Activated B cell treated with CpG ODN at 0.5 μM for 24 hours (primary cell): ENCODE results near the gene SPTBN4. TPM values are rescaled to one million over a fixed set of nuclear protein-coding genes. Genes with fewer than 3 reads are reported as not detected.
"Not testable (repeated sequence)": the region's sequence is repeated elsewhere in the genome, so short reads cannot be mapped to it uniquely, and the experiment has no call there.

Experiments
- ATAC-seq: fragments of 200-7000 bp; cut with Tn5 transposase; one replicate; pipeline ENCODE4 v1.10.0; 2021; ENCODE audit warnings: low read depth, mild to moderate bottlenecking, moderate library complexity
- CTCF ChIA-PET: fragments of 350-600 bp; sonication (Branson Sonifier 250); formaldehyde crosslinking; loops from one replicate; lab custom pipeline; 2021; ENCODE audit warnings: antibody characterized with exemption; lab: Charles Lee
- POLR2A ChIA-PET: fragments of 350-600 bp; sonication (Branson Sonifier 250); formaldehyde crosslinking; loops from one replicate; lab custom pipeline; 2021; ENCODE audit warnings: antibody characterized with exemption; lab: Charles Lee
- DNase-seq: peaks from one replicate; pipeline ENCODE4 v3.0.0; 2022
- H3K27ac Mint-ChIP-seq: one replicate; pipeline ENCODE4 v1.8.0; 2020; ENCODE audit warnings: mixed read lengths
- H3K27me3 Mint-ChIP-seq: one replicate; pipeline ENCODE4 v1.8.0; 2021; ENCODE audit warnings: mixed read lengths
- H3K36me3 Mint-ChIP-seq: one replicate; pipeline ENCODE4 v1.8.0; 2021; ENCODE audit warnings: low read depth, mixed read lengths
- H3K4me1 Mint-ChIP-seq: one replicate; pipeline ENCODE4 v1.8.0; 2021; ENCODE audit warnings: mixed read lengths
- H3K4me3 Mint-ChIP-seq: one replicate; pipeline ENCODE4 v1.8.0; 2020; ENCODE audit warnings: mild to moderate bottlenecking, mixed read lengths
- H3K9me3 Mint-ChIP-seq: one replicate; pipeline ENCODE4 v1.8.0; 2020; ENCODE audit warnings: mixed read lengths
- intact Hi-C: fragments of 100-400 bp; cut with micrococcal nuclease; formaldehyde crosslinking; loops from one replicate; pipeline ENCODE4 v1.15.1; 2024
- total RNA-seq: library from RNA; stranded (reverse); gene quantifications from 2 replicates; pipeline ENCODE4 v1.2.3, GENCODE V29; 2022
- TF ChIP-seq, protein P1 (sequence below): fragments of 200-600 bp; IDR thresholded peaks from one replicate; pipeline ENCODE4 v1.8.0; 2022; ENCODE audit warnings: antibody characterized with exemption, mild to moderate bottlenecking

The SPTBN4 gene
- total RNA-seq, 1 donor from 2014 or later, result 0.20 TPM

GRCh38 chr19:40472516-40472915, 5.7 kb downstream of the SPTBN4 start:
- intact Hi-C loops, result no loop called here
- ATAC-seq, result no peak
- Mint-ChIP-seq H3K27ac (no peak overlapping the region), H3K4me1 (no peaks in the 10 kb centered on the region), H3K36me3 (no peaks in the 10 kb centered on the region), H3K9me3 (no peaks in the 10 kb centered on the region), H3K4me3 (no peak overlapping the region), H3K27me3 (peaks cover 11% of the 10 kb centered on the region)
- ChIA-PET POLR2A (no interaction called here), CTCF (no interaction called here)
- TF ChIP-seq, protein P1, sequence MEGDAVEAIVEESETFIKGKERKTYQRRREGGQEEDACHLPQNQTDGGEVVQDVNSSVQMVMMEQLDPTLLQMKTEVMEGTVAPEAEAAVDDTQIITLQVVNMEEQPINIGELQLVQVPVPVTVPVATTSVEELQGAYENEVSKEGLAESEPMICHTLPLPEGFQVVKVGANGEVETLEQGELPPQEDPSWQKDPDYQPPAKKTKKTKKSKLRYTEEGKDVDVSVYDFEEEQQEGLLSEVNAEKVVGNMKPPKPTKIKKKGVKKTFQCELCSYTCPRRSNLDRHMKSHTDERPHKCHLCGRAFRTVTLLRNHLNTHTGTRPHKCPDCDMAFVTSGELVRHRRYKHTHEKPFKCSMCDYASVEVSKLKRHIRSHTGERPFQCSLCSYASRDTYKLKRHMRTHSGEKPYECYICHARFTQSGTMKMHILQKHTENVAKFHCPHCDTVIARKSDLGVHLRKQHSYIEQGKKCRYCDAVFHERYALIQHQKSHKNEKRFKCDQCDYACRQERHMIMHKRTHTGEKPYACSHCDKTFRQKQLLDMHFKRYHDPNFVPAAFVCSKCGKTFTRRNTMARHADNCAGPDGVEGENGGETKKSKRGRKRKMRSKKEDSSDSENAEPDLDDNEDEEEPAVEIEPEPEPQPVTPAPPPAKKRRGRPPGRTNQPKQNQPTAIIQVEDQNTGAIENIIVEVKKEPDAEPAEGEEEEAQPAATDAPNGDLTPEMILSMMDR, result no peak
- no peak for DNase-seq

GRCh38 chr19:40474737-40475136, 7.9 kb downstream of the SPTBN4 start:
- CTCF ChIA-PET, result no interaction called here
- no peak overlapping the region for H3K4me3 Mint-ChIP-seq
- DNase-seq, result no peak
- H3K9me3 Mint-ChIP-seq, result no peaks in the 10 kb centered on the region
- POLR2A ChIA-PET, result no interaction called here
- H3K36me3 Mint-ChIP-seq, result no peaks in the 10 kb centered on the region
- H3K27ac Mint-ChIP-seq, result no peak overlapping the region
- ATAC-seq, result no peak
- no peaks in the 10 kb centered on the region for H3K4me1 Mint-ChIP-seq
- H3K27me3 Mint-ChIP-seq, result peaks cover 5% of the 10 kb centered on the region
- TF ChIP-seq, protein P1, result no peak
- intact Hi-C loops, result no loop called here

DNA sequence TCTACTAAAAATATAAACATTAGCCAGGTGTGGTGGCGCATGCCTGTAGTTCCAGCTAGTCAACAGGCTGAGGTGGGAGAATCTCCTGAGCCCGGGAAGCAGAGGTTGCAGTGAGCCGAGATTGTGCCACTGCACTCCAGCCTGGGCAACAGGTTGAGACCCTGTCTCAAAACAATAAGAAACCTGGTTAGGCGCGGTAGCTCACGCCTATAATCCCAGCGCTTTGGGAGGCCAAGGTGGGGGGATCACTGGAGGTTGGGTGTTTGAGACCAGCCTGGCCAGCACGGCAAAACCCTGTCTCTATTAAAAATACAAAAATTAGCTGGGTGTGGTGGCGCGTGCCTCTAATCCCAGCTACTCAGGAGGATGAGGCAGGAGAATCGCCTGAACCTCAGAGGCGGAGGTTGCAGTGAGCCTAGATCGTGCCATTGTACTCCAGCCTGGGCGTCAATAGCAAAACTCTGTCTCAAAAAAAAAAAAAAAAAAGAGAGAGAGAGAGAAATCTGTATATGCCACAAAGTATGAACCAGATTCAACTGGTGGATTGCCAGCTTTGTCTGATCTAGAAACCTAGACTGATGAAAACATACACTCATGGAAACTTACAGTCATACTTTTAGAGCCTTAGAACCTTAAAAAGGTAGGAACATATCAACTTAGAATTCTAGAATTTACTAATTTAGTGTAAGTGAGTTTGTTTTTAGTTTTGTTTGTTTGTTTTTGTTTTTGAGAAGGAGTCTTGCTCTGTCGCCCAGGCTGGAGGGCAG, 9.3 kb downstream of the SPTBN4 start:
- H3K4me1 Mint-ChIP-seq, DNase-seq, H3K27ac Mint-ChIP-seq, H3K9me3 Mint-ChIP-seq, H3K4me3 Mint-ChIP-seq, H3K36me3 Mint-ChIP-seq, intact Hi-C loops, H3K27me3 Mint-ChIP-seq, POLR2A ChIA-PET, ATAC-seq: not testable (repeated sequence)
- CTCF ChIA-PET, result interaction anchor here (1.1 kb wide), 1 partner anchor 55 kb away, joined by 7 read pairs; no protein-coding TSS in a partner anchor

DNA sequence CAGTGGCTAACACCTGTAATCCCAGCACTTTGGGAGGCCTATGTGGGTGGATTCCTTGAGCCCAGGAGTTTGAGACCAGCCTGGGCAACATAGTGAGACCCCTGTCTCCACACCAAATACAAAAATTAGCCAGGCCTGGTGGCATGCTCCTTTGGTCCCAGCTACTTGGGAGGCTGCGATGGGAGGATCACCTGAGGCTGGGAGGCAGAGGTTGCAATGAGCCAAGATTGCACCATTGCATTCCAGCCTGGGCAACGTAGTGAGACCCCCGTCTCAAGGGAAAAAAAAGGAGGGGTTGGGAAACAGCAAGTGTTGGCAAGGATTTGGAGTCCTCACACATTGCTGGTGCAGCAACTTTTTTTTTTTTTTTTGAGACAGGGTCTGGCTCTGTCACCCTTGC, 19.2 kb downstream of the SPTBN4 start:
- Mint-ChIP-seq H3K27ac (no peak overlapping the region), H3K4me1 (peaks cover 6% of the 10 kb centered on the region), H3K27me3 (peaks cover 24% of the 10 kb centered on the region), H3K9me3 (no peaks in the 10 kb centered on the region), H3K4me3 (no peak overlapping the region), H3K36me3 (no peaks in the 10 kb centered on the region)
- ChIA-PET CTCF (no interaction called here), POLR2A (no interaction called here)
- intact Hi-C loops, result no loop called here
- ATAC-seq, result no peak
- TF ChIP-seq, protein P1, result no peak
- DNase-seq, result no peak

DNA sequence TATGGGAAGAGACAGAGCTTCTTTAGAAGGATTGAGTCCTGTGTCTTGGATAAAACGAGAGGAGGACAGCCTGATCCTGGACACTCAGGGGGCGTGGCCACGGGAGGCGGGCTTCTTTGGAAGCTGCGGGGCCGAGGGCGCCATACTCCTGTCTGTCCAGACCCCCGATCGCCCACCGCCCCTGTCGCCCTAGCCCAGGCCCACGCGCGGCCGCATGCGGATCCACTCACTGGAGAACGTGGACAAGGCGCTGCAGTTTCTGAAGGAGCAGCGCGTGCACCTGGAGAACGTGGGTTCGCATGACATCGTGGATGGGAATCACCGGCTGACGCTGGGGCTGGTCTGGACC, 23.1 kb downstream of the SPTBN4 start:
- ChIA-PET POLR2A (no interaction called here), CTCF (no interaction called here)
- DNase-seq, result no peak
- no peak overlapping the region for H3K27ac Mint-ChIP-seq
- intact Hi-C loops, result no loop called here
- peaks cover 6% of the 10 kb centered on the region for H3K4me1 Mint-ChIP-seq
- no peaks in the 10 kb centered on the region for H3K36me3 Mint-ChIP-seq
- no peak overlapping the region for H3K4me3 Mint-ChIP-seq
- TF ChIP-seq, protein P1, result no peak
- H3K9me3 Mint-ChIP-seq, result no peaks in the 10 kb centered on the region
- ATAC-seq, result no peak
- H3K27me3 Mint-ChIP-seq, result peaks cover 18% of the 10 kb centered on the region

GRCh38 chr19:40492274-40492673, 25.5 kb downstream of the SPTBN4 start:
- H3K27ac Mint-ChIP-seq, result no peak overlapping the region
- TF ChIP-seq, protein P1, result no peak
- no peaks in the 10 kb centered on the region for H3K36me3 Mint-ChIP-seq
- no peaks in the 10 kb centered on the region for H3K9me3 Mint-ChIP-seq
- POLR2A ChIA-PET, result no interaction called here
- H3K4me3 Mint-ChIP-seq, result no peak overlapping the region
- peaks cover 18% of the 10 kb centered on the region for H3K27me3 Mint-ChIP-seq
- DNase-seq, result no peak
- no peak for ATAC-seq
- intact Hi-C loops, result no loop called here
- peaks cover 6% of the 10 kb centered on the region for H3K4me1 Mint-ChIP-seq
- CTCF ChIA-PET, result no interaction called here
